ENCODE measurements around the gene RIC8B. TPM values are rescaled to one million over a fixed set of nuclear protein-coding genes. Genes with fewer than 3 reads are reported as not detected.

RIC8B gene
- total RNA-seq, 1 experiment from 2014 or later, result 29.0 TPM

GRCh38 chr12:106879612-106880011 is 105.1 kb downstream of the RIC8B start:
- Histone ChIP-seq H3K4me1 (ENCODE audit: insufficient read depth, low read length) (no peaks in the 10 kb centered on the region), H3K14ac (ENCODE audit: insufficient read depth, low read length) (no peak overlapping the region), H2BK5ac (ENCODE audit: insufficient read length, low read length) (no peak overlapping the region), H3K27ac (ENCODE audit: insufficient read length, low read depth, low read length) (no peak overlapping the region), H3K4ac (ENCODE audit: low read depth, low read length) (no peak overlapping the region), H3K23me2 (ENCODE audit: insufficient read length, low read depth, low read length, poor library complexity, severe bottlenecking) (no peaks in the 10 kb centered on the region), H3K23ac (ENCODE audit: insufficient read length, low read depth, low read length) (no peak overlapping the region), H3K79me1 (ENCODE audit: insufficient read depth, low read depth, low read length, poor library complexity, severe bottlenecking) (no peaks in the 10 kb centered on the region), H4K91ac (ENCODE audit: insufficient read length, low read depth, low read length) (no peak overlapping the region), H2BK12ac (ENCODE audit: insufficient read length, low read depth, low read length) (no peak overlapping the region), H2BK15ac (ENCODE audit: low read depth, low read length) (no peak overlapping the region), H2AFZ (ENCODE audit: low read length) (no peak overlapping the region), H3K9me3 (ENCODE audit: control insufficient read depth, low read depth, low read length) (no peaks in the 10 kb centered on the region), H4K20me1 (ENCODE audit: control insufficient read depth, insufficient read depth, insufficient read length) (no peaks in the 10 kb centered on the region), H3K18ac (ENCODE audit: insufficient read length, low read depth, low read length) (no peak overlapping the region), H4K5ac (ENCODE audit: insufficient read length, low read depth, low read length) (no peak overlapping the region), H3T11ph (ENCODE audit: low read length) (no peak overlapping the region), H3K56ac (ENCODE audit: insufficient read length, low read depth, low read length) (no peak overlapping the region), H3K27me3 (ENCODE audit: insufficient read depth, low read length) (no peaks in the 10 kb centered on the region), H2BK20ac (ENCODE audit: low read depth, low read length, poor library complexity, severe bottlenecking) (no peak overlapping the region), H4K8ac (replicated peaks; ENCODE audit: insufficient read length, low read depth, low read length) (no peak overlapping the region), H3K79me2 (ENCODE audit: insufficient read depth, low read length) (no peaks in the 10 kb centered on the region), H3K4me2 (ENCODE audit: insufficient read depth, insufficient read length, low read length) (no peak overlapping the region), H2BK120ac (ENCODE audit: low read depth, low read length, poor library complexity, severe bottlenecking) (no peak overlapping the region), H2AK5ac (ENCODE audit: insufficient read length, low read length) (no peak overlapping the region), H3K9ac (ENCODE audit: extremely low read depth, insufficient read length, low read length) (no peak overlapping the region)
- Mint-ChIP-seq H3K27ac (no peak overlapping the region), H3K9me3 (no peaks in the 10 kb centered on the region), H3K4me1 (no peaks in the 10 kb centered on the region; a peak in 1 of 4 replicates), H3K36me3 (ENCODE audit: insufficient read depth in 1 of 3, low read depth in 3 of 3) (peaks cover 4 to 33% (median 25%) of the 10 kb centered on the region in 3 experiments; a peak in 6 of 7 replicates), H3K27me3 (ENCODE audit: low read depth) (no peaks in the 10 kb centered on the region), H3K4me3 (no peak overlapping the region)
- WGBS (ENCODE audit: extremely low coverage, insufficient read length, low lambda C conversion rate), result no CpG with 5 or more reads among the region's 5 CpGs
- DNase-seq, result no peak
- no peak for TF ChIP-seq CTCF (conservative IDR thresholded peaks at IDR 0.05)

All from H9 (cell line).